DOHH2 (cell line): ENCODE measurements around the gene FCN2.

Source experiments
- H3F3A ChIP-seq: fragments of 200-600 bp; sonication (generic), shearing (Covaris generic); 2 replicates; pipeline ENCODE4 v1.6.0; 2016; ENCODE audit warnings: antibody characterized with exemption, mild to moderate bottlenecking; ENCODE audit not compliant: control insufficient read depth, insufficient read depth
- H3K27ac ChIP-seq: fragments of 200-600 bp; sonication (generic); 2 replicates; pipeline ENCODE4 v1.5.1; 2014; ENCODE audit warnings: low read depth, mild to moderate bottlenecking, low read length, moderate library complexity
- H3K27me3 ChIP-seq: fragments of 200-600 bp; sonication (generic); 2 replicates; pipeline ENCODE4 v1.6.1; 2014; ENCODE audit warnings: mild to moderate bottlenecking, low read length, mixed read lengths; ENCODE audit not compliant: control insufficient read depth
- H3K36me3 ChIP-seq: fragments of 200-600 bp; sonication (generic); 2 replicates; pipeline ENCODE4 v1.6.1; 2014; ENCODE audit warnings: mild to moderate bottlenecking, low read length, moderate library complexity, mixed read lengths; ENCODE audit not compliant: control insufficient read depth
- H3K4me1 ChIP-seq: fragments of 200-600 bp; sonication (generic); 2 replicates; pipeline ENCODE4 v1.6.1; 2014; ENCODE audit warnings: mild to moderate bottlenecking, low read length, mixed read lengths; ENCODE audit not compliant: control insufficient read depth
- H3K4me2 ChIP-seq: fragments of 200-600 bp; sonication (generic); 2 replicates; pipeline ENCODE4 v1.6.0; 2014; ENCODE audit warnings: mild to moderate bottlenecking, low read length, moderate library complexity
- H3K4me3 ChIP-seq: fragments of 200-600 bp; sonication (generic); 2 replicates; pipeline ENCODE4 v1.5.1; 2014; ENCODE audit warnings: mild to moderate bottlenecking, low read length, mixed read lengths
- H3K79me2 ChIP-seq: fragments of 200-600 bp; sonication (generic); 2 replicates; pipeline ENCODE4 v1.6.1; 2014; ENCODE audit warnings: mild to moderate bottlenecking, low read length, mixed read lengths; ENCODE audit not compliant: control insufficient read depth
- H3K9me2 ChIP-seq: fragments of 200-600 bp; sonication (generic); replicated peaks from 2 replicates; pipeline ENCODE4 v1.6.1; 2014; ENCODE audit warnings: mild to moderate bottlenecking, low read length, mixed read lengths; ENCODE audit not compliant: control insufficient read depth
- H3K9me3 ChIP-seq: fragments of 200-600 bp; sonication (generic); 2 replicates; pipeline ENCODE4 v1.6.1; 2014; ENCODE audit warnings: antibody characterized with exemption, low read length, mixed read lengths; ENCODE audit not compliant: control insufficient read depth, insufficient read depth
- H4K20me1 ChIP-seq: fragments of 200-600 bp; sonication (generic); 2 replicates; pipeline ENCODE4 v1.6.0; 2014; ENCODE audit warnings: low read depth, mild to moderate bottlenecking, antibody characterized with exemption, low read length, moderate library complexity; ENCODE audit not compliant: control insufficient read depth, insufficient read depth
- EZH2phosphoT487 ChIP-seq: fragments of 200-600 bp; sonication (generic); IDR thresholded peaks from 2 replicates; pipeline ENCODE4 v1.6.1; 2017; ENCODE audit warnings: borderline replicate concordance, mild to moderate bottlenecking, antibody characterized with exemption, low read length, moderate library complexity, mixed read lengths
- TF ChIP-seq, protein P1 (sequence below): fragments of 200-600 bp; sonication (generic); IDR thresholded peaks from one replicate; pipeline ENCODE4 v1.5.1; 2014; ENCODE audit warnings: antibody characterized with exemption, mild to moderate bottlenecking, low read depth, low read length; ENCODE audit not compliant: poor library complexity, severe bottlenecking

The FCN2 gene

GRCh38 chr9:134883040-134883782, 2.6 kb downstream of the FCN2 start:
- Histone ChIP-seq H3K4me1 (no peaks in the 10 kb centered on the region), H3K36me3 (no peaks in the 10 kb centered on the region), H3K4me2 (no peak overlapping the region), H3F3A (no peaks in the 10 kb centered on the region), H3K9me2 (no peaks in the 10 kb centered on the region), H4K20me1 (no peaks in the 10 kb centered on the region), H3K27ac (no peak overlapping the region), H3K79me2 (no peaks in the 10 kb centered on the region), H3K27me3 (no peaks in the 10 kb centered on the region), H3K9me3 (no peaks in the 10 kb centered on the region), H3K4me3 (no peak overlapping the region)
- no peak for TF ChIP-seq EZH2phosphoT487
- TF ChIP-seq, protein P1, sequence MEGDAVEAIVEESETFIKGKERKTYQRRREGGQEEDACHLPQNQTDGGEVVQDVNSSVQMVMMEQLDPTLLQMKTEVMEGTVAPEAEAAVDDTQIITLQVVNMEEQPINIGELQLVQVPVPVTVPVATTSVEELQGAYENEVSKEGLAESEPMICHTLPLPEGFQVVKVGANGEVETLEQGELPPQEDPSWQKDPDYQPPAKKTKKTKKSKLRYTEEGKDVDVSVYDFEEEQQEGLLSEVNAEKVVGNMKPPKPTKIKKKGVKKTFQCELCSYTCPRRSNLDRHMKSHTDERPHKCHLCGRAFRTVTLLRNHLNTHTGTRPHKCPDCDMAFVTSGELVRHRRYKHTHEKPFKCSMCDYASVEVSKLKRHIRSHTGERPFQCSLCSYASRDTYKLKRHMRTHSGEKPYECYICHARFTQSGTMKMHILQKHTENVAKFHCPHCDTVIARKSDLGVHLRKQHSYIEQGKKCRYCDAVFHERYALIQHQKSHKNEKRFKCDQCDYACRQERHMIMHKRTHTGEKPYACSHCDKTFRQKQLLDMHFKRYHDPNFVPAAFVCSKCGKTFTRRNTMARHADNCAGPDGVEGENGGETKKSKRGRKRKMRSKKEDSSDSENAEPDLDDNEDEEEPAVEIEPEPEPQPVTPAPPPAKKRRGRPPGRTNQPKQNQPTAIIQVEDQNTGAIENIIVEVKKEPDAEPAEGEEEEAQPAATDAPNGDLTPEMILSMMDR: no peak

GRCh38 chr9:134884492-134884891, 3.9 kb downstream of the FCN2 start:
- no peaks in the 10 kb centered on the region for H3K9me3 ChIP-seq
- no peak overlapping the region for H3K27ac ChIP-seq
- H3F3A ChIP-seq: no peaks in the 10 kb centered on the region
- no peaks in the 10 kb centered on the region for H3K9me2 ChIP-seq
- no peak overlapping the region for H3K4me2 ChIP-seq
- peaks cover 10% of the 10 kb centered on the region for H3K4me1 ChIP-seq
- H3K36me3 ChIP-seq: no peaks in the 10 kb centered on the region
- no peaks in the 10 kb centered on the region for H3K79me2 ChIP-seq
- H3K4me3 ChIP-seq: no peak overlapping the region
- no peaks in the 10 kb centered on the region for H4K20me1 ChIP-seq
- no peaks in the 10 kb centered on the region for H3K27me3 ChIP-seq
- TF ChIP-seq, protein P1: no peak
- no peak for TF ChIP-seq EZH2phosphoT487

- no peak overlapping the region for H3K4me2 ChIP-seq
- no peak overlapping the region for H3K27ac ChIP-seq
- H3F3A ChIP-seq: no peaks in the 10 kb centered on the region
- H3K79me2 ChIP-seq: no peaks in the 10 kb centered on the region
- no peaks in the 10 kb centered on the region for H3K9me2 ChIP-seq
- no peaks in the 10 kb centered on the region for H3K27me3 ChIP-seq
- no peaks in the 10 kb centered on the region for H3K36me3 ChIP-seq
- H4K20me1 ChIP-seq: no peaks in the 10 kb centered on the region
- no peak for TF ChIP-seq EZH2phosphoT487
- TF ChIP-seq, protein P1: no peak
- no peak overlapping the region for H3K4me3 ChIP-seq
- H3K9me3 ChIP-seq: no peaks in the 10 kb centered on the region
- H3K4me1 ChIP-seq: peaks cover 16% of the 10 kb centered on the region
These were observed 4.5 kb downstream of the FCN2 start for GRCh38 chr9:134885001-134885678.
